T follicular helper cell (primary cell): Measurements from ENCODE around the gene ITGB5.
A peak's percentile ranks its signal among the peaks of the same experiment; 100 is the strongest.
"Not testable (repeated sequence)": the region's sequence is repeated elsewhere in the genome, so short reads cannot be mapped to it uniquely, and the experiment has no call there.

Source experiments
- DNase-seq: peaks from one replicate; pipeline ENCODE4 v3.0.0-alpha.2; 2020; ENCODE audit warnings: low read depth

ITGB5 gene

GRCh38 chr3:124752051-124752450 is 135.1 kb downstream of the ITGB5 start:
- no peak for DNase-seq

DNA sequence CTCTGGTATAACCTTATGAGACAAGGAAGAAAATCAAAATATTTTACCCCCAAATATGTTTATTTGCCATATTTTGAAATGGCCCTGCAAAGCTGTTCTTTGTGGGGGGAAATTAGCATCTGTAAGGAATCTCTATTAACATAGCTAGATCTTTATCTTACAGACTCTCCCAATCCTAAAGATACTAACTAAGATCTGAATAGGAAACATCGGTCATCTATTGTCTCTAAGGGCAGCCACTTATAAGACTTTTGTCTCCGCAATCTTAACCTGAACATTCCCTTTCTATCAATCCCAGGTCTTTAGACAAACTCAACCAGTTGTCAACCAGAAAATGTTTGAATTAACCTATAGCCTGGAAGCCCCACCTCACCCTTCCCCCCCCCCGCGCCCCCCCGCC is 135.7 kb downstream of the ITGB5 start:
- DNase-seq = no peak

- not testable (repeated sequence) for DNase-seq
Observed at GRCh38 chr3:124749877-124750276, 137.3 kb downstream of the ITGB5 start.

DNA sequence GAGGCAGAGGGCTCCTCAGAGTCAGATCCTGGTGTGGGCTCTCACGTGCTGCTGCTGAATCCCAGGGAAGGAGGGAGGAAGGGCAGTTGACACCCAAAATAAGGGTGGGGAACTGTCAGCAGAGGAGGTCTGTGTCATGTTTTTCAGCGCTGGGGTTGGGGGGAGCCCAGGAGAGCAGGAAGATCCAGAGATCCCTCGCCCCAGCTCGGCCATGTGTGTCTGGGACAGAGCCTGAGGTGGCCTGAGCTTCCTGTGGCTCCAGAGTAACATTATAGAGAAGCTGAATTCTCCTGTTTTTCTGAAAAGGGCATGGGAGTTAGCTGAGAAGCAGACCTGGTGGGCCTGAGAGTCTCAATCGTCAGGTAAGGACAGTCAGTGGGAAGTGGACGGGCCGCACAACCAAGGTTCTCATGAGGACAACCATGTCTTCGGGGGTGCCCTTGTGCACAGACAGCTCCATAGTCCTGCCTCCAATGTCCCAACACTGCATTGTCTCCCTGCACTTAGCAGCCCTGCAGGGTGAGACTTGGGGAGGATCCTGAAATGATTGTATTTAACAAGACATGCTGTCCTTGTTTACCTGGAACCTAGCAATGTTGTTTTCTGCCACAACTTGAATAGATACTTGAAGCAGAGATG is 138.5 kb downstream of the ITGB5 start:
- DNase-seq = no peak

- DNase-seq = no peak
Observed at GRCh38 chr3:124747111-124747981, 139.8 kb downstream of the ITGB5 start.

DNA sequence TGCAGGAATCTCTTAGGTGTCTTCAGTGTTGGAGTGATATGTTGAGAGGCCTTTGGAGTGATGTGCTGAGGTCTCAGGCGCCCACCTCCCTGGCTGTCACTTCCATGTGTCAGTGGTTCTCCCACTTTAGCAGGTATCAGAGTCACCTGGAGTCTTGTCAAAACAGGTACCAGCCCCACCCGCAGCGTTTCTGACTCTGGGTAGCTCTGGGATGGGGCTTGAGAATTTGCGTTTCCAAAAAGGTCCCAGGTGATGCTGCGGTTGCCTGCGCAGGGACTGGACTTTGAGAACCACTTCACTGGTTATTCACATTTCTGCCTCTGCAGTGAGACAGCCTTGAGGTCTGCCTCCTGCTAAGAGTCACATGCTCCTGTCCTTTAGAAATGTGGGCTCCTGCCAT is 141.4 kb downstream of the ITGB5 start:
- no peak for DNase-seq

DNA sequence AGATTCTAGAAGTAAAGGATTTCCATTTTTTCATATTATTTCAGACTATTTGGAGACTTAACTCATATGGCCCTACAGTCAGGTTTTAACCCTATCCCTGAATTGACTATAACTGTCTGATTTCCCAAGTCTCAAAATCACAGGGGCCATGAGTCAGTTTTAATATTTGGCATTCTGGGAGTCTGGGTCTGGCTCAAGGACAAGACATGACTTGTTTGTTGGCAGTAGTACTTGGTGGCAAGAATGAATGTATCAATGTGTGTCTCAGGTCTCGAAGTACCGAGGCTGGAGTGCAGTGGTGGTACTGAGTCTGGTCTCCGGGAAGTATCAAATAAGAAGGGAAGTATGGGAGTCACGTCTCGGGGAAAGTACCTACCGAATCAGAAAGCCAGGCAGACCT is 146.1 kb downstream of the ITGB5 start:
- no peak for DNase-seq

DNA sequence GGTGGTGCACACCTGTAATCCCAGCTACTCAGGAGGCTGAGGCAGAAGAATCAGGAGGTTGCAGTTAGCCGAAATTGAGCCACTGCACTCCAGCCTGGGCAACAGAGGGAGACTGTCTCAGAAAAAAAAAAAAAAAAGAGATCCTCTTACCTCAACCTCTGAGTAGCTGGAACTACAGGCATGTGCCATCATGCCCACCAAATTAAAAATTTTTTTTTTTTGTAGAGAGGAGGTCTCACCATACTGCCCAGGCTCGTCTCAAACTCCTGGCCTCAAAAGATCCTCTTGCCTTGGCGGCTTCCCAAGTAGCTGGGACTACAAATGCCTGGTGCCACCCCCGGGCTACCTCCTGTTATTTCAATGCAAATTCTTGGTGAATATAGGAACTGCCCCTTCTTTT is 155.4 kb downstream of the ITGB5 start:
- DNase-seq = no peak

GRCh38 chr3:124730941-124731297 is 156.2 kb downstream of the ITGB5 start:
- no peak for DNase-seq

- DNase-seq = peak; percentile 86
Observed at GRCh38 chr3:124730129-124730940, 156.8 kb downstream of the ITGB5 start, which contains the start of gene UMPS. TSS of gene UMPS (plus strand) at chr3:124730452. CDS start at chr3:124730472, 20 bp downstream.

DNA sequence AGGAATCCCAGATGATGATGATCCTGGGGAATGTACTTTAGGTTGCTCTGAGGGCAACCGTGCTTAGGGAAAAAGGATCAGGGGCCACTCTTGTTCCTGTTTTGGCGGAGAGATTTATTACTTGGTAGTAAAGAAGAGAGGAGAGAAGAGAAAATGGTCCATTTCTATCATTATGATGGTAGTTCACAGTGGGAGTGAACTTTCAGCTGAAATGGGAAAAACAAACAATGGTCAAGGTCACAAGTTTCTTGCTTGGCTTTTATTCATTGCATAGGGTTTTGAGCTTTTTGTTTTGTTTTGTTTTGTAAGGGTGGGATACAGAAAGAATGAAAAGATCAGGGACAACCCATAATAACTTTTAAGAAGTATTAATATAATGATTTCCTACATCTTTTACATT is 164.6 kb downstream of the ITGB5 start:
- no peak for DNase-seq

DNA sequence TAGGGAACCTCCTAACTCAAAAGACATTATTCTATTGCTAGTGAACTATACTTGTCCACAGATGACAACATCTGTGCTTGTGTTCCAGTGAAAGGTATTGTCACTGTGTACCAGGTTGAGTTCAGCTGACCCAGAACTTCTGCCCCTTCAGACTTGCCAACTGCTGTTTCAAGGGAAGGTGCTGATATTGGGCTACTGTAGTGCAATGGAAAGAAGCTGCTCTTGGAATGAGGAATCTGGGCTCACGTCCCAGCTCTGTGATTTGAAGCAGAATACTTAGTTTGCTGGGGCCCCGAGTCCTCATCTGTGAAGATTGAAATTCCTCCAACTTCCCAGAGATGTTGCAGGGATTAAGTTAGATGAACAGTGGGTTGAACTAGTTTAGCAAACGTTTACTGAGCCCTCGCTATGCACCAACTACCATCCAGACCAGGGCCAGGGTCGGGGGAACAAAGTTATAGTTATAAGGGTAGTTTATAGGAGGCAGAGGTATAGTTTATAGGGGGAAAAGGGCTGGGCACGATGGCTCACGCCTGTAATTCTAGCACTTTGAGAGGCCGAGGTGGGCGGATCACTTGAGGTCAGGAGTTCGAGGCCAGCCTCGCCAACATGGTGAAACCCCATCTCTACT is 172.8 kb downstream of the ITGB5 start:
- no peak for DNase-seq
